GM12878 (cell line): Measurements from ENCODE around the gene NIP7. TPM values are rescaled to one million over a fixed set of nuclear protein-coding genes. Genes with fewer than 3 reads are reported as not detected.

Experiments used
- ATAC-seq: fragments of 200-7000 bp; cut with Tn5 transposase; 3 replicates; pipeline ENCODE4 v1.9.1; 2020; ENCODE audit warnings: mild to moderate bottlenecking, moderate library complexity
- BruUV-seq: library from RNA; stranded (reverse); fragments of 400-500 nt; replicated peaks from 2 replicates; lab custom pipeline; 2021; lab: Mats Ljungman, UMichigan
- CTCF ChIA-PET: fragments of 300-600 bp; sonication (Branson Sonifier 250); formaldehyde crosslinking; extraction: SDS; loops from one replicate; lab custom pipeline; 2021; ENCODE audit warnings: inconsistent platforms; lab: Yijun Ruan, JAX
- POLR2A ChIA-PET: fragments of 350-600 bp; formaldehyde crosslinking; extraction: SDS; loops from one replicate; lab custom pipeline; 2021; ENCODE audit warnings: inconsistent platforms; lab: Charles Lee
- RAD21 ChIA-PET: fragments of 300-600 bp; sonication (Branson Sonifier 250); formaldehyde crosslinking; loops from one replicate; lab custom pipeline; 2023; ENCODE audit warnings: antibody characterized with exemption; ENCODE audit not compliant: unreplicated experiment; lab: Charles Lee
- SMC1A ChIA-PET: fragments of 300-600 bp; sonication (Branson Sonifier 250); formaldehyde crosslinking; loops from one replicate; lab custom pipeline; 2023; ENCODE audit not compliant: unreplicated experiment, uncharacterized antibody; lab: Charles Lee
- DNase-seq: peaks from one replicate; pipeline ENCODE4 v3.0.0-alpha.2; 2011; ENCODE audit warnings: low read depth, low spot score
- FAIRE-seq: peaks from 3 replicates; lab custom pipeline; 2011; peaks lifted over from hg19 to GRCh38; lab: Jason Lieb, UNC
- H2AFZ ChIP-seq: 2 replicates; pipeline ENCODE4 v1.6.0; 2011; ENCODE audit warnings: low read depth, low read length, control low read depth; ENCODE audit not compliant: control insufficient read depth
- H3K27ac ChIP-seq: 2 replicates; pipeline ENCODE4 v1.5.1; 2011; ENCODE audit warnings: control low read depth; ENCODE audit not compliant: control insufficient read depth, insufficient read depth
- H3K27me3 ChIP-seq, 2 experiments: replicated peaks in 1 of 2; 2 replicates each; pipeline versions ENCODE4 v1.6.0 to v1.6.1; 2011; ENCODE audit warnings: low read length in 1 of 2; ENCODE audit not compliant: control insufficient read depth in 2 of 2, insufficient read depth in 2 of 2
- H3K36me3 ChIP-seq, 2 experiments: 2 replicates each; pipeline ENCODE4 v1.5.1; 2011; ENCODE audit warnings: low read length in 1 of 2; ENCODE audit not compliant: control insufficient read depth in 2 of 2, insufficient read depth in 2 of 2
- H3K4me1 ChIP-seq: 2 replicates; pipeline ENCODE4 v1.6.1; 2011; ENCODE audit warnings: mild to moderate bottlenecking, low read length, moderate library complexity, mixed read lengths; ENCODE audit not compliant: control insufficient read depth, insufficient read depth
- H3K4me2 ChIP-seq: 2 replicates; pipeline ENCODE4 v1.6.0; 2011; ENCODE audit warnings: control low read depth; ENCODE audit not compliant: control insufficient read depth, insufficient read depth
- H3K4me3 ChIP-seq: fragments of 200-600 bp; sonication (generic); 2 replicates; pipeline ENCODE4 v1.5.1; 2016
- H3K79me2 ChIP-seq: 2 replicates; pipeline ENCODE4 v1.6.0; 2011; ENCODE audit warnings: low read length; ENCODE audit not compliant: control insufficient read depth, insufficient read depth
- H3K9ac ChIP-seq: 2 replicates; pipeline ENCODE4 v1.8.0; 2011; ENCODE audit warnings: low read length, control low read depth, mixed read lengths; ENCODE audit not compliant: control insufficient read depth, insufficient read depth
- H3K9me3 ChIP-seq: replicated peaks from 3 replicates; pipeline ENCODE4 v1.5.1; 2011; ENCODE audit warnings: mild to moderate bottlenecking, low read length; ENCODE audit not compliant: control insufficient read depth, insufficient read depth
- H4K20me1 ChIP-seq: 2 replicates; pipeline ENCODE4 v1.6.0; 2011; ENCODE audit not compliant: control insufficient read depth, insufficient read depth
- CEBPB ChIP-seq, 2 experiments: fragments of 150-350 bp in 1 of 2; IDR thresholded peaks; 2 replicates each; pipeline ENCODE4 v1.6.1; 2012 to 2014; ENCODE audit warnings: low read depth in 2 of 2, low read length in 2 of 2, borderline replicate concordance in 1 of 2, inconsistent platforms in 1 of 2
- CHD1 ChIP-seq: IDR thresholded peaks from 2 replicates; pipeline ENCODE4 v1.6.1; 2012; ENCODE audit warnings: low read depth, low read length, improper control_type of control experiment
- CREB1 ChIP-seq: IDR thresholded peaks from 2 replicates; pipeline ENCODE4 v1.6.1; 2012; ENCODE audit warnings: low read depth, mild to moderate bottlenecking, inconsistent platforms
- E2F8 ChIP-seq: fragments of 450-650 bp; IDR thresholded peaks from 2 replicates; pipeline ENCODE4 v1.6.1; 2018; ENCODE audit warnings: mild to moderate bottlenecking, low read depth, moderate library complexity; ENCODE audit not compliant: partially characterized antibody
- EED ChIP-seq: sonication (generic); IDR thresholded peaks from 2 replicates; pipeline ENCODE4 v1.6.1; 2016; ENCODE audit warnings: antibody characterized with exemption, low read depth
- EGR1 ChIP-seq, 2 experiments: IDR thresholded peaks; 1 replicate in 1 of 2; 2 replicates in 1 of 2; pipeline ENCODE4 v1.6.1; 2011 to 2012; ENCODE audit warnings: low read depth in 2 of 2, low read length in 2 of 2, borderline replicate concordance in 1 of 2, mild to moderate bottlenecking in 1 of 2, moderate library complexity in 1 of 2
- IKZF2 ChIP-seq, 2 experiments: fragments of 450-650 bp; IDR thresholded peaks; 2 replicates each; pipeline ENCODE4 v1.6.1; 2017; ENCODE audit warnings: mild to moderate bottlenecking in 2 of 2, moderate library complexity in 2 of 2
- NR2C1 ChIP-seq: fragments of 450-650 bp; IDR thresholded peaks from 2 replicates; pipeline ENCODE4 v1.6.1; 2017; ENCODE audit warnings: antibody characterized with exemption, mild to moderate bottlenecking, moderate library complexity
- NR2F1 ChIP-seq: fragments of 450-650 bp; conservative IDR thresholded peaks from 2 replicates; pipeline ENCODE4 v1.6.1; 2017; ENCODE audit warnings: mild to moderate bottlenecking
- POLR2AphosphoS5 ChIP-seq: IDR thresholded peaks from 2 replicates; pipeline ENCODE4 v1.6.1; 2011; ENCODE audit warnings: mild to moderate bottlenecking, low read length, inconsistent platforms
- RB1 ChIP-seq: fragments of 450-650 bp; formaldehyde crosslinking; IDR thresholded peaks from 2 replicates; pipeline ENCODE4 v1.6.1; 2017; ENCODE audit warnings: mild to moderate bottlenecking, borderline replicate concordance
- SMC3 ChIP-seq: IDR thresholded peaks from 2 replicates; pipeline ENCODE4 v1.6.1; 2011; ENCODE audit warnings: low read length, improper control_type of control experiment, borderline replicate concordance
- SP1 ChIP-seq: IDR thresholded peaks from one replicate; pipeline ENCODE4 v1.6.1; 2011; ENCODE audit warnings: low read depth, low read length
- SPI1 ChIP-seq: IDR thresholded peaks from 2 replicates; pipeline ENCODE4 v1.6.1; 2011; ENCODE audit warnings: low read depth, mild to moderate bottlenecking, low read length, moderate library complexity, borderline replicate concordance; ENCODE audit not compliant: insufficient read depth
- SREBF1 ChIP-seq: IDR thresholded peaks from 2 replicates; pipeline ENCODE4 v1.6.1; 2012; ENCODE audit warnings: mild to moderate bottlenecking, low read length
- TCF7 ChIP-seq: IDR thresholded peaks from 2 replicates; pipeline ENCODE4 v1.6.1; 2014; ENCODE audit warnings: antibody characterized with exemption, borderline replicate concordance
- ZBED1 ChIP-seq: IDR thresholded peaks from 2 replicates; pipeline ENCODE4 v1.6.1; 2016; ENCODE audit warnings: borderline replicate concordance
- WGBS: methylation state at CpG from one replicate; pipeline ENCODE4 v1.1.6; 2016; ENCODE audit warnings: low lambda C conversion rate; ENCODE audit not compliant: insufficient replicate concordance, insufficient coverage; ENCODE audit errors: missing lambda C conversion rate; 5-methylcytosine and 5-hydroxymethylcytosine counted together
- in situ Hi-C: fragments of 300-500 bp; cut with MboI; formaldehyde crosslinking; loops from 9 replicates; pipeline ENCODE4 v1.14.3; 2018; ENCODE audit warnings: mixed read lengths
- intact Hi-C: fragments of 100-400 bp; cut with micrococcal nuclease; formaldehyde crosslinking; loops from one replicate; pipeline ENCODE4 v1.14.2; 2022; ENCODE audit not compliant: unreplicated experiment
- polyA plus RNA-seq, 11 experiments: library from polyadenylated mRNA; depleted of rRNA in 4 of 11; unstranded in 6 of 11; stranded (reverse) in 5 of 11; fragments of >200 nt; fragmentation: Nextera tagmentation in 4 of 11; fragmentation: Illumina TruSeq in 1 of 11; extraction: Ambion mirVana in 4 of 11; extraction: Trizol in 1 of 11; gene quantifications; 1 replicate in 1 of 11; 2 replicates in 10 of 11; pipeline versions ENCODE4 v1.2.1 to v1.2.3, GENCODE V29; 2011 to 2016; ENCODE audit warnings: inconsistent platforms in 2 of 11, missing spikeins in 2 of 11, low read depth in 1 of 11
- total RNA-seq, 4 experiments: library from RNA; depleted of rRNA in 3 of 4; stranded (reverse); fragments of >200 nt in 3 of 4; fragmentation: Illumina TruSeq in 1 of 4; extraction: Trizol in 1 of 4; gene quantifications; 2 replicates each; pipeline versions ENCODE4 v1.2.1 to v1.2.3, GENCODE V29; 2013 to 2021

The NIP7 gene
- total and polyA plus RNA-seq, 10 of the 15 experiments (the other 5 are each of a cell fraction or from before 2014, with no cell fraction given): 18.8 to 62.9 (median 56.7) TPM

GRCh38 chr16:69301861-69302260 is 37.7 kb upstream of the NIP7 start:
- CTCF ChIA-PET: interaction anchor here (1.3 to 1.5 kb wide), 2 partner anchors 14 to 16 kb away, joined by 5 read pairs; no protein-coding TSS in a partner anchor
- POLR2A ChIA-PET: no interaction called here
- DNase-seq (no peak), FAIRE-seq (no peak), ATAC-seq (no peak)
- intact Hi-C loops (no loop called here), in situ Hi-C loops (no loop called here)
- BruUV-seq: no TSS peak
- Histone ChIP-seq H3K27me3 (no peaks in the 10 kb centered on the region), H2AFZ (no peak overlapping the region), H3K9me3 (no peaks in the 10 kb centered on the region), H3K79me2 (no peaks in the 10 kb centered on the region), H3K9ac (no peak overlapping the region), H3K27ac (no peak overlapping the region), H4K20me1 (no peaks in the 10 kb centered on the region), H3K4me3 (no peak overlapping the region), H3K36me3 (peaks cover 0 to 10% of the 10 kb centered on the region in 2 experiments; a peak in 3 of 4 replicates), H3K4me2 (no peak overlapping the region), H3K4me1 (no peaks in the 10 kb centered on the region)
- RAD21 ChIA-PET: no interaction called here
- TF ChIP-seq SP1: no peak
- no peak for TF ChIP-seq TCF7
- no peak for TF ChIP-seq RB1
- TF ChIP-seq CEBPB (IDR thresholded peaks at IDR 0.05; ENCODE audit: borderline replicate concordance in 1 of 2, low read depth in 2 of 2, low read length in 2 of 2): no peak
- no peak for TF ChIP-seq NR2F1
- TF ChIP-seq EED: no peak
- no peak for TF ChIP-seq NR2C1
- no peak for TF ChIP-seq CREB1
- TF ChIP-seq SREBF1: no peak
- no peak for TF ChIP-seq IKZF2 (IDR thresholded peaks at IDR 0.05)
- no peak for TF ChIP-seq EGR1 (IDR thresholded peaks at IDR 0.05; ENCODE audit: borderline replicate concordance in 1 of 2, low read depth in 2 of 2, low read length in 2 of 2)
- no peak for TF ChIP-seq POLR2AphosphoS5
- TF ChIP-seq SMC3: no peak
- no peak for TF ChIP-seq ZBED1
- TF ChIP-seq E2F8: no peak
- TF ChIP-seq CHD1: no peak
- TF ChIP-seq SPI1: no peak
- WGBS: 98% methylated on average over 4 of the region's 4 CpGs
- SMC1A ChIA-PET: interaction anchor here (1.2 kb wide), 1 partner anchor 14 kb away, joined by 4 read pairs; no protein-coding TSS in a partner anchor
